Liver (tissue), 9 donors: ENCODE results near the gene PLCB1. TPM values are rescaled to one million over a fixed set of nuclear protein-coding genes. Genes with fewer than 3 reads are reported as not detected.

Source experiments
- DNase-seq: peaks from one replicate; pipeline ENCODE4 v3.0.0-alpha.2; 2017; ENCODE audit warnings: low spot score
- H3K27ac ChIP-seq, 2 donors: one replicate each; pipeline ENCODE4 v1.7.0; 2013; ENCODE audit warnings: inconsistent platforms in 2 of 2, low read length in 2 of 2, control low read depth in 1 of 2, low read depth in 1 of 2, mild to moderate bottlenecking in 1 of 2
- H3K27me3 ChIP-seq, 4 donors: one replicate each; pipeline versions ENCODE4 v1.6.1 to v1.7.0; 2013; ENCODE audit warnings: low read length in 3 of 4, inconsistent platforms in 1 of 4, mild to moderate bottlenecking in 1 of 4, moderate library complexity in 1 of 4; ENCODE audit not compliant: control insufficient read depth in 4 of 4, insufficient read depth in 4 of 4
- H3K36me3 ChIP-seq, 4 donors: one replicate each; pipeline versions ENCODE4 v1.6.1 to v1.7.0; 2013; ENCODE audit warnings: low read length in 3 of 4, mild to moderate bottlenecking in 3 of 4, low read depth in 1 of 4, moderate library complexity in 1 of 4; ENCODE audit not compliant: control insufficient read depth in 4 of 4, insufficient read depth in 3 of 4
- H3K4me1 ChIP-seq, 4 donors: one replicate each; pipeline versions ENCODE4 v1.6.1 to v1.7.0; 2013; ENCODE audit warnings: low read length in 3 of 4, mild to moderate bottlenecking in 3 of 4, moderate library complexity in 1 of 4; ENCODE audit not compliant: control insufficient read depth in 4 of 4, insufficient read depth in 4 of 4
- H3K4me3 ChIP-seq, 3 donors: one replicate each; pipeline versions ENCODE4 v1.6.1 to v1.7.0; 2013; ENCODE audit warnings: low read length in 3 of 3, control low read depth in 1 of 3, low read depth in 1 of 3, mild to moderate bottlenecking in 1 of 3
- H3K9ac ChIP-seq, 2 donors: one replicate each; pipeline ENCODE4 v1.7.0; 2013; ENCODE audit warnings: low read length in 2 of 2, mild to moderate bottlenecking in 2 of 2, moderate library complexity in 2 of 2, control low read depth in 1 of 2, low read depth in 1 of 2
- H3K9me3 ChIP-seq, 4 donors: one replicate each; pipeline versions ENCODE4 v1.6.1 to v1.7.0; 2013; ENCODE audit warnings: low read length in 3 of 4; ENCODE audit not compliant: control insufficient read depth in 4 of 4
- ATF3 ChIP-seq: IDR thresholded peaks from 2 replicates; pipeline ENCODE4 v1.6.1; 2016; ENCODE audit warnings: antibody characterized with exemption
- EGR1 ChIP-seq, 2 donors: IDR thresholded peaks; 2 replicates each; pipeline ENCODE4 v1.6.1; 2016 to 2018; ENCODE audit warnings: antibody characterized with exemption in 2 of 2, low read depth in 2 of 2
- FOXA1 ChIP-seq: IDR thresholded peaks from 2 replicates; pipeline ENCODE4 v1.6.1; 2016; ENCODE audit warnings: antibody characterized with exemption
- FOXA2 ChIP-seq: IDR thresholded peaks from 2 replicates; pipeline ENCODE4 v1.6.1; 2016; ENCODE audit warnings: antibody characterized with exemption
- GABPA ChIP-seq, 2 donors: IDR thresholded peaks in 1 of 2; conservative IDR thresholded peaks in 1 of 2; 2 replicates each; pipeline ENCODE4 v1.6.1; 2016; ENCODE audit warnings: antibody characterized with exemption in 2 of 2, mild to moderate bottlenecking in 1 of 2, moderate library complexity in 1 of 2
- HNF4A ChIP-seq, 2 donors: conservative IDR thresholded peaks; 2 replicates each; pipeline ENCODE4 v1.6.1; 2016; ENCODE audit warnings: antibody characterized with exemption in 2 of 2, mild to moderate bottlenecking in 2 of 2
- HNF4G ChIP-seq: IDR thresholded peaks from 2 replicates; pipeline ENCODE4 v1.6.1; 2016; ENCODE audit warnings: antibody characterized with exemption
- JUND ChIP-seq, 2 donors: IDR thresholded peaks; 2 replicates each; pipeline ENCODE4 v1.6.1; 2016; ENCODE audit warnings: antibody characterized with exemption in 2 of 2
- NR2F2 ChIP-seq: IDR thresholded peaks from 2 replicates; pipeline ENCODE4 v1.6.1; 2016; ENCODE audit warnings: antibody characterized with exemption
- RAD21 ChIP-seq, 2 donors: IDR thresholded peaks; 2 replicates each; pipeline ENCODE4 v1.6.1; 2016; ENCODE audit warnings: antibody characterized with exemption in 2 of 2, mild to moderate bottlenecking in 2 of 2
- REST ChIP-seq: IDR thresholded peaks from 2 replicates; pipeline ENCODE4 v1.6.1; 2016; ENCODE audit warnings: antibody characterized with exemption, mild to moderate bottlenecking
- RXRA ChIP-seq, 2 donors: IDR thresholded peaks; 2 replicates each; pipeline ENCODE4 v1.6.1; 2017 to 2018; ENCODE audit warnings: antibody characterized with exemption in 2 of 2, mild to moderate bottlenecking in 1 of 2
- SP1 ChIP-seq: IDR thresholded peaks from 2 replicates; pipeline ENCODE4 v1.6.1; 2018; ENCODE audit warnings: antibody characterized with exemption, mild to moderate bottlenecking
- TAF1 ChIP-seq: conservative IDR thresholded peaks from 2 replicates; pipeline ENCODE4 v1.6.1; 2016; ENCODE audit warnings: antibody characterized with exemption, mild to moderate bottlenecking
- YY1 ChIP-seq: IDR thresholded peaks from 2 replicates; pipeline ENCODE4 v1.6.1; 2016; ENCODE audit warnings: antibody characterized with exemption, mild to moderate bottlenecking
- WGBS: extraction: QIAGEN DNeasy Blood & Tissue Kit; methylation state at CpG from one replicate; pipeline ENCODE4 v1.1.7; 2013; 5-methylcytosine and 5-hydroxymethylcytosine counted together
- polyA plus RNA-seq, 2 donors: library from polyadenylated mRNA; stranded (reverse) in 1 of 2; unstranded in 1 of 2; fragments of 200-250 nt in 1 of 2; fragments of >200 nt in 1 of 2; fragmentation: Nextera tagmentation in 1 of 2; extraction: Ambion mirVana in 1 of 2; gene quantifications; one replicate each; pipeline versions ENCODE4 v1.2.1 to v1.2.3, GENCODE V29; 2013 to 2015
- total RNA-seq, 2 donors: library from RNA; depleted of rRNA; stranded (reverse); fragments of >200 nt; gene quantifications; one replicate each; pipeline ENCODE4 v1.2.3, GENCODE V29; 2014
- TF ChIP-seq, protein P1 (sequence below): fragments of 150-350 bp; IDR thresholded peaks from 2 replicates; pipeline ENCODE4 v1.5.1; 2017; ENCODE audit warnings: improper control_type of control experiment, low read depth, low read length; ENCODE audit not compliant: missing input control
- TF ChIP-seq, protein P2 (sequence below): IDR thresholded peaks from 2 replicates; pipeline ENCODE4 v1.6.1; 2016; ENCODE audit warnings: antibody characterized with exemption
- TF ChIP-seq, protein P3 (sequence below): IDR thresholded peaks from 2 replicates; pipeline ENCODE4 v1.6.1; 2016; ENCODE audit warnings: antibody characterized with exemption
- donor health status: healthy.
- donor health status: healthy.
- donor health status: healthy.
- donor health status: healthy.
- donor health status: healthy.

The PLCB1 gene
- total and polyA plus RNA-seq, 4 donors: 3.7 to 13.5 (median 5.9) TPM

DNA sequence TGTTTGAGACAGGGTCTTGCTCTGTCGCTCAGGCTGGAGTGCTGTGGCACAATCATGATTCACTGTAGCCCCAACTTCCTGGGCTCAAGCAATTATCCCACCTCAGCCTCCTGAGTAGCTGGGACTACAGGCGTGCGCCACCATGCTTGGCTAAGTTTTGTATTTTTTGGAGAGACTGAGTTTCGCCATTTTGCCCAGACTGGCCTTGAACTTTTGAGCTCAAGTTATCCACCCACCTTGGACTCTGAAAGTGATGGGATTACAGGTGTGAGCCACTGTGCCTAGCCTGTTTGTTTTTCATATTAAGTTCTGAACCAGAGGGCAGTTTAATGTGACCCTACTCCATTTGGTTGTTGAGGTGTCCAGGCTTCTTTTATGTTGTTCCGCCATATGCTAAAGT is 194.8 kb downstream of the PLCB1 start:
- no peak for TF ChIP-seq ATF3
- TF ChIP-seq HNF4G: no peak
- TF ChIP-seq FOXA2: no peak
- no peak for TF ChIP-seq EGR1 (IDR thresholded peaks at IDR 0.05; ENCODE audit: low read depth in 2 of 2)
- TF ChIP-seq GABPA (IDR thresholded peaks at IDR 0.05 in 1 of 2, conservative IDR thresholded peaks at IDR 0.05 in 1 of 2): no peak
- no peak for TF ChIP-seq NR2F2
- TF ChIP-seq YY1: no peak
- no peak for TF ChIP-seq SP1
- TF ChIP-seq HNF4A (conservative IDR thresholded peaks at IDR 0.05): no peak
- Histone ChIP-seq H3K4me3 (no peak overlapping the region), H3K9ac (no peak overlapping the region), H3K27me3 (no peaks in the 10 kb centered on the region), H3K4me1 (peaks cover 0 to 7% (median 4%) of the 10 kb centered on the region in 4 donors), H3K27ac (no peak overlapping the region), H3K9me3 (no peaks in the 10 kb centered on the region), H3K36me3 (no peaks in the 10 kb centered on the region)
- WGBS: 97% methylated on average over 5 of the region's 5 CpGs
- DNase-seq: no peak

- 96% methylated on average over 1 of the region's 1 CpG for WGBS
- no peaks in the 10 kb centered on the region for H3K9me3 ChIP-seq
- H3K9ac ChIP-seq: no peak overlapping the region
- H3K27me3 ChIP-seq: no peaks in the 10 kb centered on the region
- H3K36me3 ChIP-seq: no peaks in the 10 kb centered on the region
- TF ChIP-seq TAF1: no peak
- no peak for TF ChIP-seq JUND (IDR thresholded peaks at IDR 0.05)
- no peak for TF ChIP-seq NR2F2
- TF ChIP-seq REST: no peak
- no peak for TF ChIP-seq RXRA (IDR thresholded peaks at IDR 0.05)
- no peak for TF ChIP-seq FOXA2
- no peak for TF ChIP-seq RAD21 (IDR thresholded peaks at IDR 0.05)
- TF ChIP-seq, protein P1, sequence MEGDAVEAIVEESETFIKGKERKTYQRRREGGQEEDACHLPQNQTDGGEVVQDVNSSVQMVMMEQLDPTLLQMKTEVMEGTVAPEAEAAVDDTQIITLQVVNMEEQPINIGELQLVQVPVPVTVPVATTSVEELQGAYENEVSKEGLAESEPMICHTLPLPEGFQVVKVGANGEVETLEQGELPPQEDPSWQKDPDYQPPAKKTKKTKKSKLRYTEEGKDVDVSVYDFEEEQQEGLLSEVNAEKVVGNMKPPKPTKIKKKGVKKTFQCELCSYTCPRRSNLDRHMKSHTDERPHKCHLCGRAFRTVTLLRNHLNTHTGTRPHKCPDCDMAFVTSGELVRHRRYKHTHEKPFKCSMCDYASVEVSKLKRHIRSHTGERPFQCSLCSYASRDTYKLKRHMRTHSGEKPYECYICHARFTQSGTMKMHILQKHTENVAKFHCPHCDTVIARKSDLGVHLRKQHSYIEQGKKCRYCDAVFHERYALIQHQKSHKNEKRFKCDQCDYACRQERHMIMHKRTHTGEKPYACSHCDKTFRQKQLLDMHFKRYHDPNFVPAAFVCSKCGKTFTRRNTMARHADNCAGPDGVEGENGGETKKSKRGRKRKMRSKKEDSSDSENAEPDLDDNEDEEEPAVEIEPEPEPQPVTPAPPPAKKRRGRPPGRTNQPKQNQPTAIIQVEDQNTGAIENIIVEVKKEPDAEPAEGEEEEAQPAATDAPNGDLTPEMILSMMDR: no peak
- TF ChIP-seq, protein P2, sequence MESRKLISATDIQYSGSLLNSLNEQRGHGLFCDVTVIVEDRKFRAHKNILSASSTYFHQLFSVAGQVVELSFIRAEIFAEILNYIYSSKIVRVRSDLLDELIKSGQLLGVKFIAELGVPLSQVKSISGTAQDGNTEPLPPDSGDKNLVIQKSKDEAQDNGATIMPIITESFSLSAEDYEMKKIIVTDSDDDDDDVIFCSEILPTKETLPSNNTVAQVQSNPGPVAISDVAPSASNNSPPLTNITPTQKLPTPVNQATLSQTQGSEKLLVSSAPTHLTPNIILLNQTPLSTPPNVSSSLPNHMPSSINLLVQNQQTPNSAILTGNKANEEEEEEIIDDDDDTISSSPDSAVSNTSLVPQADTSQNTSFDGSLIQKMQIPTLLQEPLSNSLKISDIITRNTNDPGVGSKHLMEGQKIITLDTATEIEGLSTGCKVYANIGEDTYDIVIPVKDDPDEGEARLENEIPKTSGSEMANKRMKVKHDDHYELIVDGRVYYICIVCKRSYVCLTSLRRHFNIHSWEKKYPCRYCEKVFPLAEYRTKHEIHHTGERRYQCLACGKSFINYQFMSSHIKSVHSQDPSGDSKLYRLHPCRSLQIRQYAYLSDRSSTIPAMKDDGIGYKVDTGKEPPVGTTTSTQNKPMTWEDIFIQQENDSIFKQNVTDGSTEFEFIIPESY: no peak
- TF ChIP-seq GABPA (IDR thresholded peaks at IDR 0.05 in 1 of 2, conservative IDR thresholded peaks at IDR 0.05 in 1 of 2): no peak
- TF ChIP-seq, protein P3, sequence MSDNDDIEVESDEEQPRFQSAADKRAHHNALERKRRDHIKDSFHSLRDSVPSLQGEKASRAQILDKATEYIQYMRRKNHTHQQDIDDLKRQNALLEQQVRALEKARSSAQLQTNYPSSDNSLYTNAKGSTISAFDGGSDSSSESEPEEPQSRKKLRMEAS: no peak
- no peak for TF ChIP-seq EGR1 (IDR thresholded peaks at IDR 0.05; ENCODE audit: low read depth in 2 of 2)
- TF ChIP-seq FOXA1: no peak
- TF ChIP-seq SP1: no peak
- H3K27ac ChIP-seq: no peak overlapping the region
- DNase-seq: no peak
- H3K4me3 ChIP-seq: no peak overlapping the region
- H3K4me1 ChIP-seq: peaks cover 0 to 7% (median 4%) of the 10 kb centered on the region in 4 donors
Observed at GRCh38 chr20:8328189-8328588, 196.1 kb downstream of the PLCB1 start.
